Mesodermal cell (in vitro differentiated cells): Measurements from ENCODE around the gene SRPK1.
"Not testable (repeated sequence)": the region's sequence is repeated elsewhere in the genome, so short reads cannot be mapped to it uniquely, and the experiment has no call there.

Experiments
- H3K27ac ChIP-seq: 2 replicates; pipeline ENCODE4 v1.7.0; 2013; ENCODE audit warnings: mild to moderate bottlenecking, low read depth, low read length, moderate library complexity; ENCODE audit not compliant: severe bottlenecking
- H3K36me3 ChIP-seq: 2 replicates; pipeline ENCODE4 v1.7.1; 2013; ENCODE audit warnings: mild to moderate bottlenecking, low read length, moderate library complexity; ENCODE audit not compliant: control insufficient read depth, insufficient read depth
- H3K4me1 ChIP-seq: one replicate; pipeline ENCODE4 v1.7.1; 2013; ENCODE audit warnings: mild to moderate bottlenecking, low read length; ENCODE audit not compliant: insufficient read depth, control insufficient read depth, poor library complexity, severe bottlenecking
- H3K4me3 ChIP-seq: 2 replicates; pipeline ENCODE4 v1.7.0; 2013; ENCODE audit warnings: low read length, control low read depth, mild to moderate bottlenecking; ENCODE audit not compliant: insufficient read depth, poor library complexity, severe bottlenecking; ENCODE audit errors: extremely low read depth
- H3K9me3 ChIP-seq: 2 replicates; pipeline ENCODE4 v1.7.1; 2013; ENCODE audit warnings: mild to moderate bottlenecking, low read length, moderate library complexity; ENCODE audit not compliant: control insufficient read depth
- WGBS, 2 experiments: methylation state at CpG; one replicate each; pipeline ENCODE4 v1.1.5; 2013; ENCODE audit warnings: missing lambda C conversion rate in 2 of 2; ENCODE audit not compliant: insufficient coverage in 2 of 2; 5-methylcytosine and 5-hydroxymethylcytosine counted together

SRPK1 gene

GRCh38 chr6:35931873-35932272 is 11.0 kb upstream of the SRPK1 start:
- H3K4me3 ChIP-seq, H3K4me1 ChIP-seq: not testable (repeated sequence)
- 91% methylated on average over 7 to 8 of the region's 10 CpGs for WGBS, 2 experiments

DNA sequence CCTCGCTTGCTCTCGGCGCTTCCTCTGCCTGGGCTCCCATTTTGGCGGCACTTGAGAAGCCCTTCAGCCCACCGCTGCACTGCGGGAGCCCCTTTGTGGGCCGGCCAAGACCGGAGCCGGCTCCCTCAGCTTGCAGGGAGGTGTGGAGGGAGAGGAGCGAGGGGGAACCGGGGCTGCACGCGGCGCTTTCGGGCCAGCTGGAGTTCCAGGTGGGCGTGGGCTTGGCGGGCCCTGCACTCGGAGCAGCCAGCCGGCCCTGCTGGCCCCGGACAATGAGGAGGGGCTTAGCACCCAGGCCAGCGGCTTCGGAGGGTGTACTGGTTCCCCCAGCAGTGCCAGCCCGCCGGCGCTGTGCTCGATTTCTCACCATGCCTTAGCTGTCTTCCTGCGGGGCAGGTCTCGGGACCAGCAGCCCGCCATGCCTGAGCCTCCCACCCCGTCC is 10.2 kb upstream of the SRPK1 start:
- Histone ChIP-seq H3K4me1 (no peaks in the 10 kb centered on the region), H3K36me3 (no peaks in the 10 kb centered on the region), H3K4me3 (no peak overlapping the region), H3K9me3 (no peaks in the 10 kb centered on the region), H3K27ac (no peak overlapping the region)
- 51 to 59% methylated on average over 25 to 29 of the region's 30 CpGs for WGBS, 2 experiments

More at GRCh38 chr6:35931873-35932272, 11.0 kb upstream of the SRPK1 start:
- not testable (repeated sequence) for H3K27ac ChIP-seq, H3K36me3 ChIP-seq, H3K9me3 ChIP-seq

GRCh38 chr6:35929601-35930000 is 8.7 kb upstream of the SRPK1 start:
- WGBS, 2 experiments, result 80% methylated on average over 1 of the region's 1 CpG; no CpG with 5 or more reads in 1 of the 2 experiments
- no peaks in the 10 kb centered on the region for H3K9me3 ChIP-seq
- no peak overlapping the region for H3K4me3 ChIP-seq
- H3K27ac ChIP-seq, result no peak overlapping the region
- no peaks in the 10 kb centered on the region for H3K36me3 ChIP-seq
- no peaks in the 10 kb centered on the region for H3K4me1 ChIP-seq

DNA sequence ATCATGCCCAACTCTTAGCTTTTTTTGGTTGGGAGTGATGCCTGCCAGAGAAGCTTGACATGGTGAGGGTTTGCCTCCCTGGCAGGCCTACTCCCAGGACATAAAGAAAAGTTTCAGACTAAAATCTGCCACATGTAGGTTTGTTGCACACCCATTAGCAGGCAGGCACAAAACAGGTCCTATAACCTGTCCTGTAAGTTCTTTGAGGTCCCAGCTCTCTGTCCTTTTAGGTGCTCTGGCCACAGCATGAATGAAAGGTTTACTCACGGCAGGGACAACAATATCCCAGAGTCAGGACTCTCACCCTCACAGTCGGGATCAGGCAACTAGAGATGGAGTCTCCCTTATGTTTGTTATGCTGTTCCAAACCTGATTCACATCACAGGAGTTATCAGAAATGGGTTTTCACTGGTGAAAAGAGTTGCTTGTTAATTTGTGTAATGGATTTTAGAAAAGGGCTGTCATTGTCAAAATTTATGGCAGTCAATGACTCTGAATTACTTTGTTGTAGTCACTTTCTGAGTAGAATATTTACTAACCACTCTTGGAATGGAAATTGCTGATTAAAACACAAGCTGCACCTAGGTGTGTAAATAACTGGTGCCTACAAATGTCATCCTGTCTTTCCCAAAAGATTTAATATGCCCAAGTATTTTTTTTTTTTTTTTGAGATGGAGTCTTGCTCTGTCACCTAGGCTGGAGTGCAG is 5.8 kb upstream of the SRPK1 start:
- WGBS, 2 experiments, result 78% methylated on average over 2 of the region's 2 CpGs; no CpG with 5 or more reads in 1 of the 2 experiments
- no peaks in the 10 kb centered on the region for H3K9me3 ChIP-seq
- H3K4me3 ChIP-seq, result no peak overlapping the region
- no peaks in the 10 kb centered on the region for H3K4me1 ChIP-seq
- H3K36me3 ChIP-seq, result no peaks in the 10 kb centered on the region
- H3K27ac ChIP-seq, result no peak overlapping the region

DNA sequence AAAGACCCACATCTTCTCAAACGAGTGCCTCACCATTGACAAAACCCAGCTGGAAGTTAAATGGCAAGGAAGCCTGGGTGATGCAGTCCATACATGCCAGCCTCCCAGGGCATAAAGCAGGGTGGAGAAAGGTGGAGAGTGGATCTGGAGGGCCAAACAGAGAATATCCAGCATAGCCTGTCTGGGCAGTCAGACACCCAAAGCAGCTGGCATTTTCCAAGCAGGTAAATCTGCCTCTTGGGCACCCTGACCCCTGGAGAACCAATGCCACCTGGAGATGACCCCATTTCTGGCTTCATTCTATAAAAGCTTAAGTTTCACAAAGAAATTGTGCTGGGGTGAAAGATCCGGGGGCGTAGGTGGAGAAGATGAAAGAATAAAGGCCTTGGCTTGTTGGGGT is 5.1 kb upstream of the SRPK1 start:
- WGBS, 2 experiments, result 82 to 94% methylated on average over 2 to 3 of the region's 3 CpGs
- Histone ChIP-seq H3K4me3 (no peak overlapping the region), H3K36me3 (no peaks in the 10 kb centered on the region), H3K9me3 (no peaks in the 10 kb centered on the region), H3K4me1 (no peaks in the 10 kb centered on the region), H3K27ac (no peak overlapping the region)

- 83 to 100% methylated on average over 1 of the region's 1 CpG for WGBS, 2 experiments
- Histone ChIP-seq H3K27ac (no peak overlapping the region), H3K4me3 (no peak overlapping the region), H3K4me1 (no peaks in the 10 kb centered on the region), H3K36me3 (no peaks in the 10 kb centered on the region), H3K9me3 (no peaks in the 10 kb centered on the region)
Observed at GRCh38 chr6:35924146-35924545, 3.2 kb upstream of the SRPK1 start.

- Histone ChIP-seq H3K36me3 (peaks cover under 1% of the 10 kb centered on the region), H3K9me3 (no peaks in the 10 kb centered on the region), H3K4me3 (no peak overlapping the region), H3K27ac (no peak overlapping the region), H3K4me1 (no peaks in the 10 kb centered on the region)
- WGBS, 2 experiments, result 78 to 94% methylated on average over 3 to 4 of the region's 5 CpGs
Observed at GRCh38 chr6:35922139-35922554, 1.2 kb upstream of the SRPK1 start.

- 0 to 1% methylated on average over 27 to 44 of the region's 50 CpGs for WGBS, 2 experiments
- peak overlapping the region; percentile 18 for H3K27ac ChIP-seq
- H3K4me3 ChIP-seq, result peak overlapping the region; percentile 67
- H3K4me1 ChIP-seq, result no peaks in the 10 kb centered on the region
- H3K9me3 ChIP-seq, result no peaks in the 10 kb centered on the region
- H3K36me3 ChIP-seq, result peaks cover 18% of the 10 kb centered on the region
Observed at GRCh38 chr6:35919827-35920751, 809 bp downstream of the SRPK1 start.

DNA sequence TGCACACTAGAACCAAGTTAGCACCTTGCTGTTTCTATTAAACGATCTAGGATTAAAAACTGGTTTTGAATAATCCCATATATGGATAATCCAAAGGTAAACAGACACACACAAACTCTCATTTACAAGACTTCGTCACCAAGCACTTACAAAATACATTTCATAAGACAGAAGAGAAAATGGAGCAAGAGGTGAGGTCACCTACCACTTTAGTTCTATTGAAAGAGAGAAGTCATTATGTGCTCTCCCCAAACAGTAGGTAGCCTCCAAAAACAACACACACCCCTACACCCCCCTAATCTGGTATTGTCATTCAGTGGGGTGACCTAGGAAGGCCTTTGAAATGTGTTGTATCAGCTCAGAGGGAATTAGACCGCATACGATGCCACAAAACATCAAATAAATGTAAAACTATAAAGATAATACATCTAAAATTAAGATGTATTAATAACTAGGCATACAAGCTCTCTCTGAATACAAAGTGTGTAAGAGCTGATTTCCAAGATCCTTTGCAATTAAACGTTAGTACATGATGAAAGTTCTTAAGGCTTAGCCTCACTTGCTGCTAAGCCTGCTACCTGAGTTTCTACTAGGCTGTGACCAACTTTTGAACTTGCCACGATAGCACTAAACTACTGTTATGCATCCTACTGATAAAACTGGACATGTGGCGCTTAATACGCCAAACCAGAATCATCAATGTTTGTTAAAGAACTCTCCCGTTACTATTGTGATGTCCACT is 1.6 kb downstream of the SRPK1 start:
- 3 to 20% methylated on average over 3 to 4 of the region's 9 CpGs for WGBS, 2 experiments
- Histone ChIP-seq H3K9me3 (no peaks in the 10 kb centered on the region), H3K36me3 (peaks cover 27% of the 10 kb centered on the region), H3K4me1 (no peaks in the 10 kb centered on the region), H3K4me3 (peak overlapping the region; percentile 67), H3K27ac (no peak overlapping the region)

DNA sequence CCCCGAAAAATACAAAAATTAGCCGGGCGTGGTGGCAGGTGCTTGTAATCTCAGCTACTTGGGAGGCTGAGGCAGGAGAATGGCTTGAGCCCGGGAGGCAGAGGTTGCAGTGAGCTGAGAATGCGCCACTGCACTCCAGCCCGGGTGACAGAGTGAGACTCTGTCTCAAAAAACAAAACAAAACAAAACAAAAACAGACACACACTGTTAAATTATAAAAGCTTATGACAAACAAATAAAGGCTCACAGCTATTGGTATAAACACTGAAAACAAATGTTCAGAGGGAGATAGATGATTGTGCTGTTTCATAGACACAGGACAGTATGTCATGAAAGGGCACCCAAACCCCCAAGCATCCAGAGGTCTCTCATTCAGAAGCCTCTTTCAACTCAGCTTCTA is 4.0 kb downstream of the SRPK1 start:
- H3K4me3 ChIP-seq, H3K4me1 ChIP-seq, H3K27ac ChIP-seq, H3K9me3 ChIP-seq: not testable (repeated sequence)
- peaks cover 49% of the 10 kb centered on the region for H3K36me3 ChIP-seq
- 94 to 96% methylated on average over 4 to 5 of the region's 6 CpGs for WGBS, 2 experiments
